GM18502 (cell line): ENCODE data around the gene SYTL5.

Experiments
- ATAC-seq: cut with Tn5 transposase; IDR thresholded peaks from one replicate; pipeline ENCODE4 v1.9.1; 2021; ENCODE audit warnings: mild to moderate bottlenecking; ENCODE audit not compliant: unreplicated experiment, poor library complexity

Gene SYTL5

DNA sequence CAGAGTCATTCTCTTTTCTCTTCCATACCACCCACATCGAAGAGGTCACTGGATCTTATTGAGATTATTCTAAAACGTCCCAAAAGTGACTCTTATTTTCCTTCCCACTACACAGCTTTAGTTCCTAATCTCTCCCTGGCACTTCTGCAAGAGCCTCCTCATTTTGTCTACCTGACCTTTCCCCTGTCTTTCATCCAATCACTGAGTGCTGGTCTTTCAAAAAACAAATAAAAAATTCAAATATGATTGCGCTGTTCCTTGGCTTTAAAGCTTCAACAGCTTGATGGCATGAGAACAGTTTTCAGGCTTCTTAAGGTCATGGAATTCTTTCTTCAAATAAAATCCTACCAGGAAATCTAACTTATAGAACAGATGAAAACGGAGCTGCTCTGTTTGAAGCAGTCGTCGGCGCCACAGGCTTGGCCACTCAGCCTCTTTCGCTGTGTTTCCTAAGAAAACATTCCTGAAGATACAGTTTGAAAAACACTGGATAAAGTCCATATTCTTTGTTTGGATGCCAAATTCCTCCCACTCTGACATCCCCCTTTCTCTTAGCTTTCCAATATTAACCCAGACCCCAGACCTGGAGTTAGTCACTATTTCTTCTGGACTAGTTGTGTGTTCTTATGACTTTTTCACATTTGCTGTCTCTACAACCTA lies 12.5 kb downstream of the SYTL5 start:
- ATAC-seq: no peak

DNA sequence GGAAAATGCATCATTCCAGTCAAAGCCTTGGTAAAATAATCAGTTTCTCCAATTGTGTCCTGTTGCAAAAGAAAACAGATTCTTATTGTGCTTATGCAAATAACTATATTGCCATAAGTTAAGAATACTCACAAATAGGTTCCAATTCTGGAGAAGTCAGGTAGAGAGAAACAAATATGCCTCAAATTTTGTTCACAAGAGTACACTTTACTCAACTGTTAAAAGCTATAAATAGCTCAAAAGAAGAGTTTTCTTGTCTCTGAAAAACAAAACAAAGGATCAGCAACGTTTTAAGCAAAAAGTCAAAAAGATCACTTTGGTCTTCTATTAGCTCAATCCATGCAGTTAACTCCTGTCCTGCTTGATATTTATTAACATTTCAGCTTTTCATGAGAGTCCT lies 21.9 kb downstream of the SYTL5 start:
- ATAC-seq: no peak

- no peak for ATAC-seq
These were observed 30.1 kb downstream of the SYTL5 start for GRCh38 chrX:38036466-38036865.

DNA sequence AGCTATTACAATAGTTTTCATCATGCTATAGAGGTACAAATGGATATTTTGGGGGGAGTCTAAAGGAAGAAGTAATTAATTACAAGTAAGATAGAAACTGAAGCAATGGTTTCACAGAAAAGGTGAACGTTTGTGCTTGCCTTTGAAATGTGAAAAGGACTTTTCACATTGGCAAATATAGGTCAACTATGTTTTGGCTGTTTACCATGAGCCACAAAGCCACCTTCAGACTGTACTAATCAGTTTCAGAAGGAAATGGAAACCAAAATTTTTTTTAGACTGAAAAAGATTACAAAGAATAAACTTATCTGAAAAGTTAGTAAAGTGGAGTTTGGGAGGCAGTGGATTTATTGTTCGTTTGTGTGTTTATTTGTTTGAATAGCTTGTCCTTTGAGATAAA lies 32.1 kb downstream of the SYTL5 start:
- no peak for ATAC-seq

DNA sequence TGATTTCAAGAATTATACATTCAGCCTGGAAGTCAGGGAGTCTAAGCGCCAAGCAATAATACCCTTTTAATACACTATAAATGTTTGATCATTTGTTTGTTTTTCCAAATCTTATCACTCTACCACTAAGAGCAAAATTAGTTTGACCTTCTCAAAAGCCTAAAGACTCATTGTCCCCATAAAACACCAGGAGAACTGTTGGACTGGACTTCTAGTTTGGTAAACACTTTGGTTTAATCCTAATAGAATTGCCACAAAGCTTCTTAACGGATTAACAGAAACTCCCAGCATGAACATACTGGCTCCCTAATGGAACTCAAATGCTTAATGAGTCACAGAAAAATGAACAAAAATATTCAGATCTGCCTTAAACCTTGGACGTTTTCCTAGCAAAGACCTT lies 34.9 kb downstream of the SYTL5 start:
- no peak for ATAC-seq

- ATAC-seq: no peak
These were observed 38.3 kb downstream of the SYTL5 start for GRCh38 chrX:38044701-38045100.

- no peak for ATAC-seq
These were observed 39.3 kb downstream of the SYTL5 start for GRCh38 chrX:38045538-38046096.

GRCh38 chrX:38048886-38049285 lies 42.5 kb downstream of the SYTL5 start:
- no peak for ATAC-seq

- no peak for ATAC-seq
These were observed 44.5 kb downstream of the SYTL5 start for GRCh38 chrX:38050806-38051205.

GRCh38 chrX:38052096-38052495 lies 45.7 kb downstream of the SYTL5 start:
- no peak for ATAC-seq

DNA sequence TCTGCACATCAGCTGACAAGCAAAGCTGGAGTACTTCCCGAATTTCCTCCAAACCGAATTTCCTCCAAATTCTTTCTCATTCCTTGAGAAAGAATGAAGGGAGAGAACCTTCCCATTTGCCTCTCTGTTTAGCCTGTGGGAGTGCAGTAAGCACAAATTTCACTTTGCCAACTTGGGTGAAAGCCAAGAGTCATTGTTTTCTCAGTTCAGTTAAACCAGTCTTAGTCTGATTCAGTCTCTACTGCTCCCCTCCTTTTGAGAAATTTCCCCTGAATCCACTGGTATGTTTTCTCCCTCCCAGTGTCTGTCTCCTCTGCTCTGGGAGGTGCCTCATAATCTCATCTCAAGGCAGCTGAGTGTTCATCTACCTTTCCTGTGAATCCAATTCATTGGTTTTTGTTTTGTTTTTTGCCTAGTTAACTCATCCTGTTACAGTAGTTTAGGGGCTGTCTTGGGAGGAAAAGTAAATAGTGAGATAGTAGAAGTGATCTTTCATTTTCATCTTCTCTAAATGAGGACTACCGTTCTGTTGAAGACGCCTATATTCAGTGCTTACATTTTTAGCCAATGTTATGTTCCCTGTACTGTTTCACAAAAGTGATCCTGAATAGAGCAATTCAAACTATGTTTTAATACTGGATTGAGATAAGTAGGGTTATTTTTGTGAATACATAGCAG lies 49.0 kb downstream of the SYTL5 start:
- ATAC-seq: no peak

GRCh38 chrX:38060331-38060878 lies 54.1 kb downstream of the SYTL5 start:
- no peak for ATAC-seq

GRCh38 chrX:38061335-38061734 lies 55.0 kb downstream of the SYTL5 start:
- ATAC-seq: no peak

- no peak for ATAC-seq
These were observed 60.6 kb downstream of the SYTL5 start for GRCh38 chrX:38066934-38067333.

GRCh38 chrX:38069273-38069672 lies 62.9 kb downstream of the SYTL5 start:
- ATAC-seq: no peak

DNA sequence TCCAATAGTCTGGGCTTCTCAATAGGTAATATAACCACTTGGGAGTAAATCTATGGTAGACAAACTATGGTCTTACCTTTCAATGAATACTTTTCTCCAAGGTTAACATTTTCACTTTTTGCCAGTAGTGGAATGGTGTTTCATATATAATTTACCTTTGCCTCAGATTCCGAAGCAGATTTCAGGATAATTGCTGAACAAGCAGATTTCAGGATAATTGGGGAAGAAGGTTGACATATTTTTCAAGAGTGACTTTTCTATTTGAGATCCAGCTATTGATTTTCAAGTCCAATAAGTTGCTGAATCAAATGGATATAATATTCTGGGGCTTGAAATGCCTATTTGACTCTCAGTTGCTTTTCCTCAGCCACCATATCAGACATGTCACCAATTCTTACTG lies 63.6 kb downstream of the SYTL5 start:
- ATAC-seq: no peak

DNA sequence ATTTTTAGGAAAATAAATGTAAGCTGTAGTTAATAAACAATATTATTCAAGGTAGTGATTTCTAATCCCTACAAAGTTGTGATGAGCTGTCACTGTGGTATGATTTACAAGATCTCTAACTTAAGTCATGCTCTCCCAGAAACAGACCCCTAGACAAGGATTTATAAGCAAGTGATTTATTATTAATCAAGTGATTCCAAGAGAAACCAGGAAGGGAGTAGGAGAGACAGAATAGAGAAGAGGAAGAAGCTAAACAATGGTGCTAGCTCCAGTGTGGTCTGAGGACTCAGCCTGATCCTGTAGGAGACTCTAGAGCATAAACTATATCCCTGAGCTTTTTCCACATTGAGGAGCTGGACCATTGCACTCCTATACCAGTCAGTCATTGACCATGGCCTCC lies 73.1 kb downstream of the SYTL5 start:
- ATAC-seq: no peak

DNA sequence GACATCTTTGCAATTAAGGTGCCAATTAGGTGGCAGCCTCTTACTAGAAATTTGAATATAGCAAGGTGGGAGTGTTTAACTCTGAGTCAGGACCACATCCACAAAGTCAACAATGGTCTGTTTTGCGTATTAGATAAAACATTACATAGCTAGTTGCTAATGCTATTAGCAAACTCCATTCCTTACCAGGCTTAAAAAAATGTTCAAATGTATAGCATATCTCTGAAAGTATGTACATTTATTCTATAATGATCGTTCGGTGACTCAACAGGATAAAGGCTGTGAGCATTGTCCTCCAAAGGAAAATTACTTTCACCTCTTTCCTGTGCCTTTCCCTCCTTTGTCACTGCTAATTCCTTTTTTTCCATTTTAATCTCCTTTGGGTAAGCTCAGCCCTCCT lies 74.5 kb downstream of the SYTL5 start:
- no peak for ATAC-seq

DNA sequence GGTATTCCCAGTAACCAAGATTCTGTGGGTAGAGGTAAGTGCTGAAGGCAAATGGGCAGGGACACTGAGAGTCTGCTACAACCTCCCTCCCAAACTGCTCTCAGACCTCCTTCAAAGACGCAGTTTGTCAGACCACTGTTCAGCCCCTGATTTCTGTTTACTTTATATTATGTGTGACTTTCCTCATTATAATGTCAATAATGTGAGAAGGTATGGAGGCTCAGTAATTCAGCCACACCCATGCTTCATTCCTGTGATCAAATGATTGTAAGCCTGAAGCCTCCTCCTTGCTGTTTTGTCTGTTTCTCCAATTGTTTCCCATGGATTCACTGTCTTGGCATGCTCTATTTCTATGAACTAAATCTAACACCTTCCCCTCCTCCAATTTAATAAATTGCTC lies 75.6 kb downstream of the SYTL5 start:
- no peak for ATAC-seq

- ATAC-seq: no peak
These were observed 76.0 kb downstream of the SYTL5 start for GRCh38 chrX:38082309-38082708.

GRCh38 chrX:38085813-38086212 lies 79.5 kb downstream of the SYTL5 start:
- no peak for ATAC-seq
